ENCODE results near the gene SNX15. TPM values are rescaled to one million over a fixed set of nuclear protein-coding genes. Genes with fewer than 3 reads are reported as not detected.

The SNX15 gene
- total and polyA plus RNA-seq, 7 donors = 15.6 to 66.5 (median 21.7) TPM

Other genes starting within 250 kb of the SNX15 start
- 100 to 1,000 TPM; 150 to 210 (median 184) TPM for gene SF1, start 248.9 kb upstream of the SNX15 start, total RNA-seq
- 10 to 100 TPM; 56.2 to 89.6 (median 65.4) TPM for gene SF1, start 248.9 kb upstream of the SNX15 start, polyA plus RNA-seq
- 1 to 10 TPM; 3.0 to 6.7 (median 4.0) TPM for gene MAP4K2, start 224.2 kb upstream of the SNX15 start, total RNA-seq
- 1 to 10 TPM; 4.5 to 6.1 (median 5.6) TPM for gene MAP4K2, start 224.2 kb upstream of the SNX15 start, polyA plus RNA-seq
- gene MEN1, start 216.9 kb upstream of the SNX15 start, total RNA-seq = 10 to 100 TPM in 2 of 4 donors, 1 to 10 TPM in 2; 7.2 to 13.5 (median 10.3) TPM
- 10 to 100 TPM in 2 of 3 donors, 1 to 10 TPM in 1; 8.7 to 21.2 (median 12.9) TPM for gene MEN1, start 216.9 kb upstream of the SNX15 start, polyA plus RNA-seq
- 1 to 10 TPM in 1 of 4 donors, under 1 TPM in 2, not detected in 1; 0.05 to 2.2 (median 0.08) TPM for gene CDC42BPG, start 182.8 kb upstream of the SNX15 start, total RNA-seq
- gene CDC42BPG, start 182.8 kb upstream of the SNX15 start, polyA plus RNA-seq = under 1 TPM; 0.04 to 0.06 (median 0.05) TPM
- 10 to 100 TPM; 34.7 to 71.0 (median 61.1) TPM for gene EHD1, start 148.8 kb upstream of the SNX15 start, total RNA-seq
- 100 to 1,000 TPM in 1 of 3 donors, 10 to 100 TPM in 2; 23.5 to 174 (median 30.9) TPM for gene EHD1, start 148.8 kb upstream of the SNX15 start, polyA plus RNA-seq
- 10 to 100 TPM; 19.5 to 21.6 (median 20.6) TPM for gene ATG2A, start 110.2 kb upstream of the SNX15 start, total RNA-seq
- 10 to 100 TPM; 11.0 to 17.9 (median 15.4) TPM for gene ATG2A, start 110.2 kb upstream of the SNX15 start, polyA plus RNA-seq
- 10 to 100 TPM; 13.2 to 21.9 (median 18.1) TPM for gene PPP2R5B, start 102.8 kb upstream of the SNX15 start, total RNA-seq
- gene PPP2R5B, start 102.8 kb upstream of the SNX15 start, polyA plus RNA-seq = 10 to 100 TPM; 14.9 to 36.1 (median 16.8) TPM
- not detected for gene GPHA2, start 91.5 kb upstream of the SNX15 start, total RNA-seq
- not detected for gene GPHA2, start 91.5 kb upstream of the SNX15 start, polyA plus RNA-seq
- not detected for gene MAJIN, start 55.3 kb upstream of the SNX15 start, total RNA-seq
- not detected for gene MAJIN, start 55.3 kb upstream of the SNX15 start, polyA plus RNA-seq
- gene BATF2, start 30.5 kb upstream of the SNX15 start, total RNA-seq = 1 to 10 TPM; 1.7 to 2.5 (median 2.4) TPM
- gene BATF2, start 30.5 kb upstream of the SNX15 start, polyA plus RNA-seq = 1 to 10 TPM; 2.3 to 8.4 (median 3.4) TPM
- 100 to 1,000 TPM; 109 to 171 (median 145) TPM for gene ARL2, start 13.3 kb upstream of the SNX15 start, total RNA-seq
- 100 to 1,000 TPM; 119 to 168 (median 154) TPM for gene ARL2, start 13.3 kb upstream of the SNX15 start, polyA plus RNA-seq
- 10 to 100 TPM in 1 of 4 donors, 1 to 10 TPM in 3; 8.4 to 12.3 (median 9.1) TPM for gene SAC3D1, start 13.8 kb downstream of the SNX15 start, total RNA-seq
- 10 to 100 TPM; 10.8 to 19.2 (median 12.9) TPM for gene SAC3D1, start 13.8 kb downstream of the SNX15 start, polyA plus RNA-seq
- gene NAALADL1, start 31.1 kb downstream of the SNX15 start, total RNA-seq = 1 to 10 TPM in 2 of 4 donors, under 1 TPM in 2; 0.98 to 4.8 (median 1.9) TPM
- gene NAALADL1, start 31.1 kb downstream of the SNX15 start, polyA plus RNA-seq = 1 to 10 TPM; 1.3 to 3.7 (median 1.6) TPM
- gene CDCA5, start 56.6 kb downstream of the SNX15 start, total RNA-seq = 1 to 10 TPM in 1 of 4 donors, under 1 TPM in 3; 0.50 to 1.1 (median 0.87) TPM
- gene CDCA5, start 56.6 kb downstream of the SNX15 start, polyA plus RNA-seq = 1 to 10 TPM in 2 of 3 donors, under 1 TPM in 1; 0.28 to 1.6 (median 1.3) TPM
- 10 to 100 TPM; 22.1 to 29.3 (median 26.2) TPM for gene ZFPL1, start 56.8 kb downstream of the SNX15 start, total RNA-seq
- 10 to 100 TPM; 43.0 to 55.9 (median 46.8) TPM for gene ZFPL1, start 56.8 kb downstream of the SNX15 start, polyA plus RNA-seq
- 100 to 1,000 TPM in 1 of 4 donors, 10 to 100 TPM in 3; 82.2 to 105 (median 91.3) TPM for gene VPS51, start 68.8 kb downstream of the SNX15 start, total RNA-seq
- 100 to 1,000 TPM in 1 of 3 donors, 10 to 100 TPM in 2; 60.3 to 110 (median 85.8) TPM for gene VPS51, start 68.8 kb downstream of the SNX15 start, polyA plus RNA-seq
- gene TM7SF2, start 84.4 kb downstream of the SNX15 start, total RNA-seq = 10 to 100 TPM in 2 of 4 donors, 1 to 10 TPM in 2; 5.1 to 13.5 (median 9.5) TPM
- 1 to 10 TPM; 3.2 to 7.8 (median 5.3) TPM for gene TM7SF2, start 84.4 kb downstream of the SNX15 start, polyA plus RNA-seq
- 10 to 100 TPM in 2 of 4 donors, 1 to 10 TPM in 2; 8.6 to 16.1 (median 10.2) TPM for gene ZNHIT2, start 90.3 kb downstream of the SNX15 start, total RNA-seq
- gene ZNHIT2, start 90.3 kb downstream of the SNX15 start, polyA plus RNA-seq = 10 to 100 TPM; 21.7 to 25.7 (median 24.9) TPM
- gene FAU, start 94.7 kb downstream of the SNX15 start, total RNA-seq = 100 to 1,000 TPM; 465 to 641 (median 573) TPM
- 100 to 1,000 TPM; 639 to 798 (median 733) TPM for gene FAU, start 94.7 kb downstream of the SNX15 start, polyA plus RNA-seq
- 10 to 100 TPM; 31.4 to 36.7 (median 32.4) TPM for gene MRPL49, start 94.9 kb downstream of the SNX15 start, total RNA-seq
- gene MRPL49, start 94.9 kb downstream of the SNX15 start, polyA plus RNA-seq = 10 to 100 TPM; 29.0 to 54.1 (median 45.8) TPM
- 10 to 100 TPM; 26.5 to 56.1 (median 31.7) TPM for gene SYVN1, start 107.1 kb downstream of the SNX15 start, total RNA-seq
- 10 to 100 TPM; 20.2 to 33.5 (median 20.5) TPM for gene SYVN1, start 107.1 kb downstream of the SNX15 start, polyA plus RNA-seq
- gene SPDYC, start 142.8 kb downstream of the SNX15 start, total RNA-seq = not detected
- not detected for gene SPDYC, start 142.8 kb downstream of the SNX15 start, polyA plus RNA-seq
- 100 to 1,000 TPM in 1 of 4 donors, 10 to 100 TPM in 3; 72.4 to 105 (median 81.5) TPM for gene CAPN1, start 154.5 kb downstream of the SNX15 start, total RNA-seq
- 10 to 100 TPM; 65.7 to 97.4 (median 86.5) TPM for gene CAPN1, start 154.5 kb downstream of the SNX15 start, polyA plus RNA-seq
- 1 to 10 TPM; 1.7 to 3.4 (median 3.0) TPM for gene POLA2, start 234.5 kb downstream of the SNX15 start, total RNA-seq
- 1 to 10 TPM; 2.1 to 5.8 (median 4.3) TPM for gene POLA2, start 234.5 kb downstream of the SNX15 start, polyA plus RNA-seq

Data from psoas muscle (tissue), 7 donors.